ENCODE measurements around the gene LZTS2.

GRCh38 chr10:101032637-101033224, 33.1 kb downstream of the LZTS2 start:
- 0 out of 2 replicates have a peak, but pooled peaks have one; percentile 71 for TF ChIP-seq SIN3A (IDR thresholded peaks at IDR 0.05; ENCODE audit: borderline replicate concordance, low read depth, low read length)
- TF ChIP-seq CTCF (IDR thresholded peaks at IDR 0.05), result no peak
- TF ChIP-seq REST (IDR thresholded peaks at IDR 0.05; ENCODE audit: low read depth, low read length), result no peak
- TF ChIP-seq PBX3 (IDR thresholded peaks at IDR 0.05), result no peak
- TF ChIP-seq EP300 (IDR thresholded peaks at IDR 0.05; ENCODE audit: borderline replicate concordance in 1 of 2, low read depth in 1 of 2, low read length in 1 of 2), result peak; percentile 33 to 73; a peak in 2 of 4 replicates
- peak; percentile 28; the same call in 1 of the 2 replicates for TF ChIP-seq NFIC (IDR thresholded peaks at IDR 0.05; ENCODE audit: borderline replicate concordance)

All from SK-N-SH (cell line).